ENCODE measurements around the gene SYT3. TPM values are rescaled to one million over a fixed set of nuclear protein-coding genes. Genes with fewer than 3 reads are reported as not detected.
"Not testable (repeated sequence)": the region's sequence is repeated elsewhere in the genome, so short reads cannot be mapped to it uniquely, and the experiment has no call there.

The SYT3 gene
- total RNA-seq, 1 donor from 2014 or later, result 2.5 TPM

DNA sequence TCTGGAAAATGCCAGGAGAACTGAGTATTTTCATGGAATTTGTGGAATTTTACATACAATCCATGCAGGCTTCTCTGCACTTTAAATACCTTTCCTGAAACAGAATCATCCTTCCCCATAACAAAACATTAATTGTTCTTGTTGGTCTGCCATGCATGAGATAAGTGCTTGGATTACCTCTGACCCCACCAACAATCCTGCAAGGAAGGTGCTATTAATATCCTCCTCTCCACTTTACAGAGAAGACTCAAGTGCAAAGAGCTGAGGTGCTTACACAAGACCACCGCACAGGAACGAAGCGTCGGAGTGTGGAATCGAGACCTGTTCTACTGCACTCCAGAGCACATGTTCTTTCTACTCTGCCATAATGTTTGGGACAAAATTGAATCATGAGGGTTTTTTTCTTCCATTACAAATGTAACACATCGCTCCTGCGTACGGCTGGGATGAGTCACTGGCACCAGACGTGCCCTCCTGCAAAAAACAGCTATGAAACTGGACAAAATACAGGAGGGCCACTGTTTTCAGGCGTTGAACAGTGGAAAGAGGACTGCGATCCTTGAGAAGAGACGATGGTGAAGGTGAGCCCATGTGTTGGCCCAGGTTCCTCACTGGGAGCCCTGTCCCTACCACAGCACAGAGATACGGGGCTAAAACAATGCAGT is 58.6 kb downstream of the SYT3 start:
- TF ChIP-seq CTCF (IDR thresholded peaks at IDR 0.05) (no peak), POLR2AphosphoS5 (IDR thresholded peaks at IDR 0.05; ENCODE audit: insufficient read depth in 1 of 2, low read depth in 1 of 2) (no peak), POLR2A (IDR thresholded peaks at IDR 0.05) (no peak)
- H3K36me3 ChIP-seq, result no peaks in the 10 kb centered on the region
- intact Hi-C loops (cut with DNase I), result no loop called here
- no peaks in the 10 kb centered on the region for H3K27me3 ChIP-seq
- H3K9me3 ChIP-seq, result no peaks in the 10 kb centered on the region
- no peak for DNase-seq (ENCODE audit: extremely low spot score in 2 of 2)
- no peak overlapping the region for H3K4me3 ChIP-seq
- H3K27ac ChIP-seq, result no peak overlapping the region
- no peaks in the 10 kb centered on the region for H3K4me1 ChIP-seq

GRCh38 chr19:50580240-50580639 is 59.4 kb downstream of the SYT3 start:
- TF ChIP-seq POLR2A (IDR thresholded peaks at IDR 0.05) (no peak), CTCF (IDR thresholded peaks at IDR 0.05) (no peak), POLR2AphosphoS5 (IDR thresholded peaks at IDR 0.05; ENCODE audit: insufficient read depth in 1 of 2, low read depth in 1 of 2) (no peak)
- Histone ChIP-seq H3K4me1 (no peaks in the 10 kb centered on the region), H3K4me3 (no peak overlapping the region), H3K27ac (no peak overlapping the region), H3K36me3 (no peaks in the 10 kb centered on the region), H3K9me3 (no peaks in the 10 kb centered on the region), H3K27me3 (no peaks in the 10 kb centered on the region)
- DNase-seq (ENCODE audit: extremely low spot score in 2 of 2), result no peak
- intact Hi-C loops (cut with DNase I), result no loop called here

DNA sequence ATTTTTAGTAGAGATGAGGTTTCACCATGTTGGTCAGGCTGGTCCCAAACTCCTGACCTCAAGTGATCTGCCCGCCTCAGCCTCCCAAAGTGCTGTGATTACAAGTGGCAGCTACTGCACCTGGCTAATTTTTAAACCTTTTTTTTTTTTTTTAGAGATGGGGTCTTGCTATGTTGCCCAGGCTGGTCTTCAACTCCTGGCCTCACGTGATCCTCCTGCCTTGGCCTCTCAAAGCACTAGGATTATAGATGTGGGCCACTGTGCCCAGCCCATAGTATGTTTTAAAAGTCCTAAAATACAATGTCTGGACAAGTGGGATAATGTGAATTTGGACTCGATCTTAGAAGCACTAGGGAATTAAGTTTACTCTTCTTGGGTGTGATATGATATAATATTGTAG is 62.9 kb downstream of the SYT3 start:
- intact Hi-C loops (cut with DNase I), result not testable (repeated sequence)

GRCh38 chr19:50573741-50574461 is 65.8 kb downstream of the SYT3 start:
- no peak for TF ChIP-seq POLR2A (IDR thresholded peaks at IDR 0.05)
- TF ChIP-seq CTCF (IDR thresholded peaks at IDR 0.05), result no peak
- TF ChIP-seq POLR2AphosphoS5 (IDR thresholded peaks at IDR 0.05; ENCODE audit: insufficient read depth in 1 of 2, low read depth in 1 of 2), result no peak
- no peak overlapping the region for H3K4me3 ChIP-seq
- DNase-seq (ENCODE audit: extremely low spot score in 2 of 2), result no peak
- intact Hi-C loops (cut with DNase I), result no loop called here
- H3K4me1 ChIP-seq, result peaks cover 8% of the 10 kb centered on the region
- H3K27me3 ChIP-seq, result no peaks in the 10 kb centered on the region
- H3K36me3 ChIP-seq, result no peaks in the 10 kb centered on the region
- H3K27ac ChIP-seq, result no peak overlapping the region
- no peaks in the 10 kb centered on the region for H3K9me3 ChIP-seq

More for the DNA sequence above, 62.9 kb downstream of the SYT3 start:
- H3K4me3 ChIP-seq; H3K9me3 ChIP-seq; H3K27ac ChIP-seq; H3K4me1 ChIP-seq; H3K36me3 ChIP-seq; H3K27me3 ChIP-seq; DNase-seq (ENCODE audit: extremely low spot score in 2 of 2): not testable (repeated sequence)

Other genes with a start within 250 kb of the SYT3 start
- not detected for gene SPIB, start 220.9 kb downstream of the SYT3 start, total RNA-seq
- not detected for gene MYBPC2, start 207.0 kb downstream of the SYT3 start, total RNA-seq
- 33.1 TPM for gene EMC10, start 163.4 kb downstream of the SYT3 start, total RNA-seq
- gene GARIN5A, start 163.0 kb downstream of the SYT3 start, total RNA-seq, result not detected
- 60.9 TPM for gene JOSD2, start 128.7 kb downstream of the SYT3 start, total RNA-seq
- not detected for gene ASPDH, start 126.0 kb downstream of the SYT3 start, total RNA-seq
- 17.9 TPM for gene LRRC4B, start 71.4 kb downstream of the SYT3 start, total RNA-seq
- not detected for gene C19orf81, start 9.6 kb upstream of the SYT3 start, total RNA-seq
- 0.98 TPM for gene SHANK1, start 79.9 kb upstream of the SYT3 start, total RNA-seq
- gene CLEC11A, start 83.5 kb upstream of the SYT3 start, total RNA-seq, result 25.0 TPM
- gene GPR32, start 130.6 kb upstream of the SYT3 start, total RNA-seq, result not detected
- not detected for gene ACP4, start 150.5 kb upstream of the SYT3 start, total RNA-seq
- not detected for gene KLK1, start 183.9 kb upstream of the SYT3 start, total RNA-seq
- not detected for gene KLK15, start 193.7 kb upstream of the SYT3 start, total RNA-seq
- not detected for gene KLK3, start 215.0 kb upstream of the SYT3 start, total RNA-seq
- gene KLK2, start 233.6 kb upstream of the SYT3 start, total RNA-seq, result not detected